Stimulated activated naive B cell treated with anti-CD40 and anti-IgM and Interleukin-4, amounts not matched to agents 10 μg/mL and 1 μg/mL and 100 μg/mL, for 72 hours (primary cell): ENCODE measurements around the gene AHCTF1.
"Not testable (repeated sequence)": the region's sequence is repeated elsewhere in the genome, so short reads cannot be mapped to it uniquely, and the experiment has no call there.

Source experiments
- ATAC-seq, 2 donors: fragments of 150-1000 bp; cut with Tn5 transposase; replicated peaks; 2 replicates each; pipeline ENCODE4 v1.10.0; 2021; ENCODE audit warnings: moderate library complexity in 1 of 2
- DNase-seq: peaks from one replicate; pipeline ENCODE4 v3.0.0; 2021
- H3K27ac Mint-ChIP-seq: one replicate; pipeline ENCODE4 v1.8.0; 2022; ENCODE audit warnings: mild to moderate bottlenecking, mixed read lengths
- H3K27me3 Mint-ChIP-seq, 2 donors: one replicate each; pipeline ENCODE4 v1.8.0; 2022; ENCODE audit warnings: mixed read lengths in 2 of 2
- H3K36me3 Mint-ChIP-seq, 2 donors: one replicate each; pipeline ENCODE4 v1.8.0; 2022; ENCODE audit warnings: mixed read lengths in 2 of 2, mild to moderate bottlenecking in 1 of 2
- H3K4me1 Mint-ChIP-seq, 2 donors: one replicate each; pipeline ENCODE4 v1.8.0; 2022; ENCODE audit warnings: mixed read lengths in 2 of 2, mild to moderate bottlenecking in 1 of 2
- H3K4me3 Mint-ChIP-seq, 2 donors: one replicate each; pipeline ENCODE4 v1.8.0; 2022; ENCODE audit warnings: mild to moderate bottlenecking in 2 of 2, mixed read lengths in 2 of 2, moderate library complexity in 1 of 2
- H3K9me3 Mint-ChIP-seq, 2 donors: one replicate each; pipeline ENCODE4 v1.8.0; 2022; ENCODE audit warnings: mixed read lengths in 2 of 2, mild to moderate bottlenecking in 1 of 2

AHCTF1 gene

DNA sequence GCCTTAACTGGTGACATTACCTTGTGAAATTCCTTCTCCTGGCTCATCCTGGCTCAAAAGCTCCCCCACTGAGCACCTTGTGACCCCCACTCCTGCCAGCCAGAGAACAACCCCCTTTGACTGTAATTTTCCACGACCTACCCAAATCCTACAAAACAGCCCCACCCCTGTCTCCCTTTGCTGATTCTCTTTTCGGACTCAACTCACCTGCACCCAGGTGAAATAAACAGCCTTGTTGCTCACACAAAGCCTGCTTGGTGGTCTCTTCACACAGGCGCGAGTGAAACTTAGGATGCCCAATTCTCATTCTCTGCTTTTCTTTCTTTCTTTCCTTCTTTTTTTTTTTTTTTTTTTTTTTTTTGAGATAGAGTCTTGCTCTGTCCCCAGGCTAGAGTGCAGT is 118.4 kb downstream of the AHCTF1 start:
- not testable (repeated sequence) for H3K4me1 Mint-ChIP-seq, H3K27ac Mint-ChIP-seq, ATAC-seq, DNase-seq, H3K9me3 Mint-ChIP-seq, H3K36me3 Mint-ChIP-seq, H3K4me3 Mint-ChIP-seq
- H3K27me3 Mint-ChIP-seq: peaks cover 13 to 16% of the 10 kb centered on the region in 2 donors

DNA sequence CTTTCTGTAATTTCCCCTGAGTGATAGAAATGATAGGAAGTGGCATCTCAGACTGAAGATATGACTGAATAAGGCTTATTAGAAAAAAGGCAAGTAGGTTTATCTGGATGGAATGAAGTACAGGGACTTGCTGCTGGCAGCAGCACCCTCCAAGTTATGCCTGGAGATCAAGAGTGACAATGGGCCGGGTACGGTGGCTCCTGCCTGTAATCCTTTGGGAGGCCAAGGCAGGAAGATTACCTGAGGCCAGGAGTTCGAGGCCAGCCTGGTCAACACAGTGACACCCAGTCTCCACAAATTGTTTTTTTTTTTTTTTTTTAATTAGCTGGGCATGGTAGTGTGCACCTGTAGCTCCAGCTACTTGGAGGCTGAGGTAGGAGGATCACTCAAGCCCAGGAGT is 119.8 kb downstream of the AHCTF1 start:
- Mint-ChIP-seq H3K9me3 (no peaks in the 10 kb centered on the region), H3K4me3 (no peak overlapping the region), H3K27me3 (peaks cover 12 to 13% of the 10 kb centered on the region in 2 donors), H3K27ac (no peak overlapping the region), H3K4me1 (peaks cover 0 to 1% of the 10 kb centered on the region in 2 donors), H3K36me3 (no peaks in the 10 kb centered on the region)
- no peak for DNase-seq
- ATAC-seq: no peak

DNA sequence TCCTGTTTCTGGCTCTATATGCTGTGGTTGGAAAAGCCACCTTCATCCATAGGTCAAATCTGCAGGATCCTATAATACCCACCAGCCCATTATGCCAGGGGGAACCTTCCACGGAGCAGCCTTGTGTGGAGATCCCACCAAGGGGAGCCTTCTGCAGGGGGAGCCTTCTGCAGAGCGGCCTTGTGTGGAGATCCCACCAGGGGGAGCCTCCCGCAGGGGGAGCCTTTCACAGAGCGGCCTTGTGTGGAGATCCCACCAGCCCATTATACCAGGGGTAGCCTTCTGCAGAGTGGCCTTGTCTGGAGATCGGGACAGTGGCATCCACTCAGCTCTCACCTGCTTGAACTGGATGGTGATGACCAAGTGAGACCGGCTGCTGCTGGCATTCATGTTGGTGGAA is 122.3 kb downstream of the AHCTF1 start:
- ATAC-seq (no peak), DNase-seq (no peak)
- Mint-ChIP-seq H3K9me3 (no peaks in the 10 kb centered on the region), H3K36me3 (no peaks in the 10 kb centered on the region), H3K4me3 (no peak overlapping the region), H3K27ac (no peak overlapping the region), H3K4me1 (peaks cover 0 to 1% of the 10 kb centered on the region in 2 donors), H3K27me3 (peaks cover 6 to 8% of the 10 kb centered on the region in 2 donors)

DNA sequence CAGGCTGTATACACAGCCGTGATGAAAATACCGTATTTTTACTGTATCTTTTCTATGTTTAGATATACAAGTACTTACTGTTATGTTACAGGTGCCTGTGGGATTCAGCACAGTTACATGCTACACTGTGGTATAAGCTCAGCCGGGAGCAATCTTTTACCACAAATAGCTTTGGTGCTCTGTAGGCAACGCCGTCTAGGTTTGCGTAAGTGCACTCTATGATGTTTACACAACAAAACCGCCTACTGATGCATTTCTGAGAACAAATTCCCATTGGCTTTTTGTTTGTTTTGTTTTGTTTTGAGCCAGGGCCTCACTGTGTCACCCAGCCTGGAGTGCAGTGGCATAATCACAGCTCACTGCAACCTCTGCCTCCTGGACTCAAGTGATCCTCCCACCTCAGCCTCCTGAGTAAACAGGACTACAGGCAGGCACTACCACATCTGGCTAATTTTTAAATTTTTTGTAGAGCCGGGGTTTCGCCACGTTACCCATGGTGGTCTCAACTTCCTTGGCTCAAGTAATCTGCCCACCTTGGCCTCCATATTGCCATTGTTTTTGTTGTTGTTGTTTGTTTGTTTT is 126.5 kb downstream of the AHCTF1 start:
- peaks cover 0 to 2% of the 10 kb centered on the region in 2 donors for H3K9me3 Mint-ChIP-seq
- no peak overlapping the region for H3K4me3 Mint-ChIP-seq
- H3K27me3 Mint-ChIP-seq: peaks cover 0 to 6% of the 10 kb centered on the region in 2 donors
- ATAC-seq (no peak), DNase-seq (no peak)
- H3K36me3 Mint-ChIP-seq: no peaks in the 10 kb centered on the region
- no peaks in the 10 kb centered on the region for H3K4me1 Mint-ChIP-seq
- H3K27ac Mint-ChIP-seq: no peak overlapping the region

DNA sequence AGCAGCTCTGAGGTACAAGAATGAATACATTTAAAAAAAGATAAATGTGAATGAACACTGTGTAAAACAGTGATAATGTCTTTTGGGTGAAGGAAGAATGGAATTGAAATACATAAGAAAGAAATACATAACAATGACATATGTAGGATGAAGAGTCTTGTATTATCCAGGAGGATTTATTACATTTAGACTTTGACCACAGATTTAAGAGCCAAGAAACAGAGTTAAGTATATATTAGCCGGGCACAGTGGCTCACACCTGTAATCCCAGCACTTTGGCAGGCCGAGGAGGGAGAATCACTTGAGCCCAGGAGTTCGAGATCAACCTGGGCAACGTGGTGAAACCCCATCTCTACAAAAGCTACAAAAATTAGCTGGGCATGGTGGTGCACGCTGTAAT is 127.9 kb downstream of the AHCTF1 start:
- Mint-ChIP-seq H3K9me3 (peaks cover 0 to 2% of the 10 kb centered on the region in 2 donors), H3K36me3 (no peaks in the 10 kb centered on the region), H3K27me3 (peaks cover 0 to 6% of the 10 kb centered on the region in 2 donors), H3K4me3 (no peak overlapping the region), H3K27ac (no peak overlapping the region), H3K4me1 (no peaks in the 10 kb centered on the region)
- ATAC-seq: no peak
- DNase-seq: no peak

DNA sequence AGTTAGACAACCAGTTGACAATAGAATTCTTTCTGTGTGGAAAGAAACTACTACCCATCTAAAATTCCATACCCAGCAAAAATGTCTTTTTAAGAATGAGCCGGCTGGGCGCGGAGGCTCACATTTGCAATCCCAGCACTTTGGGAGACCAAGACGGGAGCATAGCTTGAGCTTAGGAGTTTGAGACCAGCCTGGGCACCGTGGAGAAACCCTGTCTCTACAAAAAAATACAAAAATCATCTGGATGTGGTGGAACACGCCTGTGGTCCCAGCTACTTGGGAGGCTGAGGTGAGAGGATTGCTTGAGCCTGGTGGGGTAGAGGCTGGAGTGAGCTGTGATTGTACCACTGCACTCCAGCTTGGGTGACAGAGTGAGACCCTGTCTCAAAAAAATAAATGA is 128.4 kb downstream of the AHCTF1 start:
- ATAC-seq (no peak), DNase-seq (no peak)
- peaks cover 0 to 2% of the 10 kb centered on the region in 2 donors for H3K9me3 Mint-ChIP-seq
- H3K36me3 Mint-ChIP-seq: no peaks in the 10 kb centered on the region
- H3K4me3 Mint-ChIP-seq: no peak overlapping the region
- H3K4me1 Mint-ChIP-seq: no peaks in the 10 kb centered on the region
- no peak overlapping the region for H3K27ac Mint-ChIP-seq
- H3K27me3 Mint-ChIP-seq: peaks cover 0 to 6% of the 10 kb centered on the region in 2 donors

DNA sequence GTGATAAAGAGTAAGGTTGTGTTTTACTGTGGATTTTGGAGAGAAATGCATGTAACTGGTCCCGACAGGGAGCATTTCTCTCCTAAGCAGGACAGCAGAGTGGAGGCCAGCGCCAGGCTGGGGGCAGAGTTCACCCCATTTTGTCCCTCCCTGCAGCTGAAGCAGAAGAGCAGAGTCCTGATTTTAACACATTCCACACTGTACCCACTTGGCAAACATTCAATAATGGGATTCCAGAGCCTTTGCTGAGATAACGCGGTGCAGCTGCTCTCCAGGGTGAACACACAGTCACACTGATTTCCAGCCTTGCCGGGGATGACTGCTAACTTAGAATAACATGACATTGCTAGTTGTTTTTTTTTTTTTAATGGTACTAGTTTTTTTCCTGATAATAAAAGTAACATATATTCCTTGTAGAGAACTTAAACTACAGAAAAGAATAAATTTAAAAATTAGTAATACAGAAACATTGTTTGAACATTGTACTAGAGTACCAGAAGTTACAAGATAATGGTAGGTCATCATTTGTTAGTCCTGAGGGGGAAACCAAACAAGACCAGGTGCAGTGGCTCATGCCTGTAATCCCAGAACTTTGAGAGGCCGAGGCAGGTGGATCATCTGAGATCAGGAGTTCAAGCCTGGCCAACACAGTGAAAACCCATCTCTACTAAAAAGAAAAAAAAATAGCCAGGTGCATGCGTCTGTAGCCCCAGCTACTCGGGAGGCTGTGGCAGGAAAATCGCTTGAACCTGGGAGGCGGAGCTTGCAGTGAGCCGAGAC is 130.3 kb downstream of the AHCTF1 start:
- no peak overlapping the region for H3K27ac Mint-ChIP-seq
- peaks cover 0 to 2% of the 10 kb centered on the region in 2 donors for H3K9me3 Mint-ChIP-seq
- H3K4me3 Mint-ChIP-seq: no peak overlapping the region
- no peaks in the 10 kb centered on the region for H3K4me1 Mint-ChIP-seq
- ATAC-seq: no peak
- H3K27me3 Mint-ChIP-seq: peaks cover 0 to 6% of the 10 kb centered on the region in 2 donors
- H3K36me3 Mint-ChIP-seq: no peaks in the 10 kb centered on the region
- no peak for DNase-seq

DNA sequence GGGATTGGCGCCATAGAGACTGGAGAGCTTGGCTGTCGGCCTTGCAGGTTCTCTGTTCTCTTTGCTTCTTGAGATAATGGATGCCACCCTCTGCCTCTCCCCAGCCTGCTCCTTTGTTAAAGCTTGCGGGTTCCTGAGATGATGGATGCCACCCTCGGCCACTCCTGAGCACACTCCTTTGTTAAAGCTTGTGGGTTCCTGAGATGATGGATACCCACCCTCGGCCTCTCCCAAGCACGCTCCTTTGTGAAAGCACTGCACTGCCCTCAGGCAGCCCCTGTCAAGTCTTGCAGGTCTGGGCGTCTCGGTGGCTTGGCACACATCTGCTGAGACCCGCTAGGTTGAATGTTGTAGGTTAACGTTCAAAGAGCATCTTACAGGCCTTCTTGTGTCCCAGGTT is 131.0 kb downstream of the AHCTF1 start:
- Mint-ChIP-seq H3K27ac (no peak overlapping the region), H3K4me3 (no peak overlapping the region), H3K27me3 (peaks cover 0 to 6% of the 10 kb centered on the region in 2 donors), H3K36me3 (no peaks in the 10 kb centered on the region), H3K9me3 (peaks cover 0 to 2% of the 10 kb centered on the region in 2 donors), H3K4me1 (no peaks in the 10 kb centered on the region)
- DNase-seq (no peak), ATAC-seq (no peak)

DNA sequence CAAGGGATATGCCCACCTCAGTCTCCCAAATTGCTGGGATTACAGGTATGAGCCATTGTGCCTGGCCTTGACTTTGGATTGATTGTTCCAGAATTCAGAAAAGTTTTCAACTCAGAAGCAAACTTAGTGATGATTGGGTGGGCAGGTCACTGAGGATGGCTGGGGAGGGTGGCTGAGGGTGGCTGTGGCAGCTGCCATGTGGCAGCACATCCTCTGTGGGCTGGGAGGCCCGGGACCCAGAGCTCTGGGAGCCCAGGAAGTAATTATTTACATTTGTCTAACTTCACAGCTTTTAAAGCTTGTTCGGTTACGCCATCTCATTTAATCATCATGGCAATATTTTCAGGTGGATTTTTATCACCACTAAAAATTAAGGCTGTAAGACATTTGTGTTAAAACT is 131.4 kb downstream of the AHCTF1 start:
- Mint-ChIP-seq H3K9me3 (peaks cover 0 to 2% of the 10 kb centered on the region in 2 donors), H3K36me3 (no peaks in the 10 kb centered on the region), H3K27ac (no peak overlapping the region), H3K4me1 (no peaks in the 10 kb centered on the region), H3K4me3 (no peak overlapping the region), H3K27me3 (peaks cover 0 to 2% of the 10 kb centered on the region in 2 donors)
- DNase-seq: no peak
- no peak for ATAC-seq

DNA sequence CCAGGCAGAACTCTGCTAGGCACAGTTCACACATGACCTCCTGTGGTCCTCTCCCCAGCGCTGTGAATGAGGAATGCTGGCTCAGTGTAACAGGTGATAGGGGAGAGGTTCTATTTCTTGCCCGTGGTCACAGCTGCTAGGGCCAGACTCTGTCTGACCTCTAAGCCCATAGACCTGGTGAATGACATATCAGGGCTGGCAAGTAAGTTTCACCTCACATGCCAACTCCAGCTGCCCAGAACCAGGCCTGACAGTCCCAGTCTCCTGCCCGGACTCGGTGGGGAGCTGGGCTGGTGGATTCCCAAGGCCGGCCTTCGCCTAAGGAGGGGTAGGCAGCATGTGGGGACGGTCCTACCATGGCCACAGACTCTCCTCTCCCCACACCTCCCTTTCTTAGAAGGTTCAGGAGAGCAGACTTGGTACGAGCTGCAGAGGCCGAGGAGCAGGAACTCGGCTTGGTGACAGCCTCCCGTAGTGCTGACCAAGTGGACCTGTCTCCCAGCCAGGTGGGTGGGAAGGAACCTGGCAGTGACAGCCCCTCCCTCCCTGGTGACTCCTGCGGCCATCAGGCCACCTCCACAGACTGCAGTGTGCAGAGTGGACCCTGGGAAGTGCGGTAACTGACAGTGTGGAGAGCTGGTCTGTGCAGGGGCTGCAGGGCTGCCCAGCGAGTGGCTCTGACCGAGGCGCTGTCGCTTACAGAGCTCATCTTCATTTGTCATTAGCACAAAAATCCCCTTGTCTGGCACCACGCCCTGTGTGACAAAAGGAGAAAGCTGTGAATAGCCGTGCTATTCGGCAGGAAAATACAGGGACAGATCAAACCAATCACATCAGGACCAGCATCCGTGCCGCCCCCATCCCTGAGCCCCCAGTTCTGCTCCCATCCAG is 132.9 kb downstream of the AHCTF1 start:
- no peaks in the 10 kb centered on the region for H3K4me1 Mint-ChIP-seq
- H3K9me3 Mint-ChIP-seq: peaks cover 0 to 2% of the 10 kb centered on the region in 2 donors
- H3K27ac Mint-ChIP-seq: no peak overlapping the region
- H3K27me3 Mint-ChIP-seq: no peaks in the 10 kb centered on the region
- DNase-seq: no peak
- no peaks in the 10 kb centered on the region for H3K36me3 Mint-ChIP-seq
- H3K4me3 Mint-ChIP-seq: no peak overlapping the region
- no peak for ATAC-seq

DNA sequence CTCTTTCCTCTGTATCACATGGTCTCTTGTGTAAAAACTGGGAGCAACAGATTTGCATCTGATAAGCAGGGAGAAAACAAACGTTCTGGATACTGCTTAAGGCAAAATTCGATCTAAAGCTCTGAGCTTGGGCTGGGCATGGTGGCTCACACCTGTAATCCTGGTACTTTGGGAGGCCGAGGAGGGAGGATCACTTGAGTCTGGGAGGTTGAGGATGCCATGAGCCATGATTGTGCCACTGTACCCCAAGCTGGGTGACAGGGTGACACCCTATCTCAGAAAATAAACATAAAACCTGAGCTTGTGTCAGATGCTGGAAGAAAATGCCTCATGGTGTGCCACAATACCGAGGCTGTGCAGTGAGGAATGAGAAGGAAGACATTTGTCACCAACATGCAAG is 133.6 kb downstream of the AHCTF1 start:
- Mint-ChIP-seq H3K4me1 (no peaks in the 10 kb centered on the region), H3K9me3 (peaks cover 0 to 2% of the 10 kb centered on the region in 2 donors), H3K36me3 (no peaks in the 10 kb centered on the region), H3K27me3 (peaks cover 3% of the 10 kb centered on the region in 2 donors), H3K27ac (no peak overlapping the region), H3K4me3 (no peak overlapping the region)
- ATAC-seq (no peak), DNase-seq (no peak)

DNA sequence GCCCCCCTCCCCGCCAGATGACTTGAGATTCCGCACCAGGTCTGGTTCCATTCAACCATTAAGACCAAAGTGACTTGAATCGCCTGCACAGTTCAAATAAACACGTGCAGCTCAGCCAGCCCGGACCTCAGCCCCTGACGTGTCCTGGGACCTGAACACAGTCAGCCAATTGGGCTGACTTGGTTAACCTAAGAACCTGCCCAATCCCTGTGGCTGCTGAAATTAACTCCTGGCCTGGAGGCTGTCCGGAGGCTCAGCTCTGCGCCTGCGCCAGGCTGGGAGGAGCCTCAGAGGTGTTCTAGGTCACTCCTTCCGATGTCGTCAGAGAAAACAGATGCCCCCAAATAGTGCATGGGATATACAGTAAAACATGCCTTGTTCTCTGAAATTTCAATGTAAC is 134.2 kb downstream of the AHCTF1 start:
- Mint-ChIP-seq H3K4me1 (no peaks in the 10 kb centered on the region), H3K9me3 (no peaks in the 10 kb centered on the region), H3K36me3 (no peaks in the 10 kb centered on the region), H3K27me3 (peaks cover 4 to 6% of the 10 kb centered on the region in 2 donors), H3K4me3 (no peak overlapping the region), H3K27ac (no peak overlapping the region)
- ATAC-seq (no peak), DNase-seq (no peak)

DNA sequence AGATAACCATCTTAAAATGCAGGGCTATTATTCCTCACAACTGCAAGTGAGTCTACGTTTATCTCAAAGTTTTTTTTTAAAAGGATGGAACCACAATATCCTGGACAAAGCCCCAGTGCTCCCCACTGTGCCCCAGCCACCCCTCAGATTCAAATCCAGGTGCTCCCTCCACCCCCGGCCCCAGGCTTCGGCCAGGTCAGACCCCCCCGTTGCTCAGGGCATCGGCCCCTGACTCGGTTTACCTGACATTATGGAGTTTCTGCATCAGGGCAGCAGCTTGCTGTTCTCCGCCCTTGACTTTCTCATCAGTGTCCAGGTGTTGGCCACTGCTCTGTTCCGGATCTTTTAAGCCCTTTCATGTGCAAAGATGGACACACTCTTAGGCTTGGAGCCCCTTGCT is 134.6 kb downstream of the AHCTF1 start:
- ATAC-seq (no peak), DNase-seq (no peak)
- H3K4me3 Mint-ChIP-seq: no peak overlapping the region
- no peaks in the 10 kb centered on the region for H3K4me1 Mint-ChIP-seq
- no peaks in the 10 kb centered on the region for H3K9me3 Mint-ChIP-seq
- H3K36me3 Mint-ChIP-seq: no peaks in the 10 kb centered on the region
- no peak overlapping the region for H3K27ac Mint-ChIP-seq
- H3K27me3 Mint-ChIP-seq: peaks cover 4 to 6% of the 10 kb centered on the region in 2 donors

DNA sequence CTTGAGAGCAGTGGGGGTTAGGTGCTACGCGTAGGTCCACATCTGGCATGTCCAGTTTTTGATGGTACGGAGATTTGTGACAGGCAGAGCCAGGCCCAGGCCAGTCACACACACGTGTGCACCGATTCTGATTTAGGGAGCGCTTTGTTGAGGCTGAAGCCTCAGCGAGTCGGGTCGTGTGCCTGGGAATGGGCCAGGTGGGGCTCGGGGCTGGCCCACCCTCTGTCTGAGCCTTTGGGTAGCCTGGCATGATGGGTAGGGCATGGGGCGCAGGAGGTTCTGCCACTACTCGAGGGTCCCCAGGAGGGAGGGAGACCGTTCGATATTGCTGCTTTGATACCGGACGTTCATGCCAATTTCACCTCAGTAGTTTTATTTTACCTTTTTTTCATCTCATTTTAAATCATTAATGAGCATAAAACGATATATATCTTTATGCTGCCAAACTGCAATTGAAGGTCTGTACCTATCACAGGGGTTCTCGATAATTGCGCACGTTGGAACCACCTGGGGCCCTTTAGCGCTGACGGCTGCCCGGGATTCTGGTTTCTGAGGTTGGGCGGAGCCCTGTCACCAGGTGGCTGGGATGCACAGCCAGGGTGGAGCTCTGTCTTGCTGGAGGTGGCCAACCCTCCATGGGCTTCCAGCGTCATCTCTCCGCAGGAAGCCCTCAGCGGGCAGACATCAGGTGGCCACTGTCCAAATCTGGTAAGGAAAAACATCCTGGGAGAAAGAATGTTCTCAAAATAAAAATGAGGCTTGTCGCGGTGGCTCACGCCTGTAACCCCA is 135.6 kb downstream of the AHCTF1 start:
- Mint-ChIP-seq H3K4me3 (no peak overlapping the region), H3K4me1 (no peaks in the 10 kb centered on the region)
- no peak for DNase-seq

More for the DNA sequence above, 135.6 kb downstream of the AHCTF1 start:
- no peak overlapping the region for H3K27ac Mint-ChIP-seq
- H3K9me3 Mint-ChIP-seq: no peaks in the 10 kb centered on the region
- H3K36me3 Mint-ChIP-seq: no peaks in the 10 kb centered on the region
- ATAC-seq: no peak
- H3K27me3 Mint-ChIP-seq: peaks cover 4 to 6% of the 10 kb centered on the region in 2 donors
